Activated T-cell treated with anti-CD3 and anti-CD28 coated beads, Interleukin-2, amount 50 U/mL, for 4 hours (primary cell): Measurements from ENCODE around the gene MARF1. TPM values are rescaled to one million over a fixed set of nuclear protein-coding genes. Genes with fewer than 3 reads are reported as not detected.
"Not testable (repeated sequence)": the region's sequence is repeated elsewhere in the genome, so short reads cannot be mapped to it uniquely, and the experiment has no call there.

Experiments used
- ATAC-seq, 2 donors: fragments of 200-7000 bp; cut with Tn5 transposase; one replicate each; pipeline ENCODE4 v1.10.0; 2021
- DNase-seq: peaks from one replicate; pipeline ENCODE4 v3.0.0-alpha.2; 2020
- H3K27me3 Mint-ChIP-seq: one replicate; pipeline ENCODE4 v1.8.0; 2021; ENCODE audit warnings: low read depth, mixed read lengths
- H3K36me3 Mint-ChIP-seq: one replicate; pipeline ENCODE4 v1.8.0; 2022; ENCODE audit warnings: mixed read lengths; ENCODE audit not compliant: insufficient read depth
- H3K4me1 Mint-ChIP-seq: one replicate; pipeline ENCODE4 v1.8.0; 2021; ENCODE audit warnings: low read depth, mixed read lengths
- H3K4me3 Mint-ChIP-seq: one replicate; pipeline ENCODE4 v1.8.0; 2021; ENCODE audit warnings: mild to moderate bottlenecking, moderate library complexity, mixed read lengths
- H3K9me3 Mint-ChIP-seq: one replicate; pipeline ENCODE4 v1.8.0; 2021; ENCODE audit warnings: mixed read lengths
- total RNA-seq, 3 donors: library from RNA; stranded (reverse); gene quantifications; one replicate each; pipeline ENCODE4 v1.2.1, GENCODE V29; 2021

The MARF1 gene
- total RNA-seq, 3 donors from 2014 or later, result 24.3 to 35.0 (median 34.1) TPM

DNA sequence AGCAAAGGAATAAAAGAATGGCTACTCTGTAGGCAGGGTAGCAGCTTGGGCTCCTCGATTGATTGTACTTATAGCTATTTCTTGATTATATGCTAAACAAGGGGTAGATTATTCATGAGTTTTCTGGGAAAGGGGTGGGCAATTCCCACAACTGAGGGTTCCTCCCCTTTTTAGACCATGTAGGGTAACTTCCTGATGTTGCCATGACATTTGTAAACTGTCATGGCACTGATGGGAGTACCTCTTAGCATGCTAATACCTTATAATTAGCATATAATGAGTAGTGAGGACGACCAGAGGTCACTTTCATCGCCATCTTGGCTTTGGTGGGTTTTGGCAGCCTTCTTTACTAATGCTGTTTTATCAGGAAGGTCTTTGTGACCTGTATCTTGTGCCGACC lies 72.3 kb downstream of the MARF1 start:
- H3K4me1 Mint-ChIP-seq, result peaks cover 20% of the 10 kb centered on the region
- not testable (repeated sequence) for ATAC-seq, H3K4me3 Mint-ChIP-seq, H3K9me3 Mint-ChIP-seq, H3K36me3 Mint-ChIP-seq, H3K27me3 Mint-ChIP-seq, DNase-seq

DNA sequence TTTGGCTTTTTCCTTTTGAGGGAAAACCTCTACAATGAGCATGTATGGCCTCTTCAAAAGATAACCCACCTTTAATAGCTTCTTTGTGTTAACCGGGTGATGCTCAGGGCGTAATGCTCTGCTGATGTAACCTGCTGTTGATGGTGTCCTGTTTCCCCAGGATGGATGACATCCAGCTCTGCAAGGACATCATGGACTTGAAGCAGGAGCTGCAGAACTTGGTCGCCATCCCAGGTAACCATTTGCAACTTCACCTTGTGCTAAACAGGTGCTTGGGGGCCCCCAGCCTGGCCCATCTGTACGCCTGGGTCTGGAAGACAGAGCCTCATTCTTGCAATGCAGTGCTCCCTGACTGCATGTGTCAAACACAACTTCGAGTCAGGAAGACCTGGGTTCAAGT lies 75.1 kb downstream of the MARF1 start:
- H3K4me1 Mint-ChIP-seq, result peaks cover 12% of the 10 kb centered on the region
- H3K4me3 Mint-ChIP-seq, result no peak overlapping the region
- DNase-seq, result no peak
- H3K9me3 Mint-ChIP-seq, result peaks cover 2% of the 10 kb centered on the region
- H3K27me3 Mint-ChIP-seq, result no peaks in the 10 kb centered on the region
- H3K36me3 Mint-ChIP-seq, result no peaks in the 10 kb centered on the region
- ATAC-seq, result no peak

DNA sequence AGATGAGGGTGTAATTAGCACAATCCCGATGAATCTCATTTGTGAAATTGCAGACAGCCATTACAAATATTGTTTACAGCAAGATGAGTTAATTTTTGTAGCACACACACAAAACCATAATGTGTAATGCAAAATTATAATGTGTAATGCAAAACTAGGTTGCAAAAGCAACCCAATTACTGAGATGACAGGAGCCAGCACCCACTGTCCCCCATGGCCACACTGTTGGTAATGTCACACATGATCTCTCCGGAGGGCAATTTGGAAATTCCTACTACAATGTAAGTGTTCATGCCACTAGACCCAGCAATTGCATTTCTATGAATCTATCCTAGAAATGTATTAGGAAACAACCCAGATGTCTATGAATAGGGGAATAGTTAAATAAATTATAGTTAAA lies 76.9 kb downstream of the MARF1 start:
- ATAC-seq (no peak), DNase-seq (no peak)
- no peaks in the 10 kb centered on the region for H3K27me3 Mint-ChIP-seq
- H3K36me3 Mint-ChIP-seq, result no peaks in the 10 kb centered on the region
- no peak overlapping the region for H3K4me3 Mint-ChIP-seq
- H3K9me3 Mint-ChIP-seq, result no peaks in the 10 kb centered on the region
- peaks cover 1% of the 10 kb centered on the region for H3K4me1 Mint-ChIP-seq

DNA sequence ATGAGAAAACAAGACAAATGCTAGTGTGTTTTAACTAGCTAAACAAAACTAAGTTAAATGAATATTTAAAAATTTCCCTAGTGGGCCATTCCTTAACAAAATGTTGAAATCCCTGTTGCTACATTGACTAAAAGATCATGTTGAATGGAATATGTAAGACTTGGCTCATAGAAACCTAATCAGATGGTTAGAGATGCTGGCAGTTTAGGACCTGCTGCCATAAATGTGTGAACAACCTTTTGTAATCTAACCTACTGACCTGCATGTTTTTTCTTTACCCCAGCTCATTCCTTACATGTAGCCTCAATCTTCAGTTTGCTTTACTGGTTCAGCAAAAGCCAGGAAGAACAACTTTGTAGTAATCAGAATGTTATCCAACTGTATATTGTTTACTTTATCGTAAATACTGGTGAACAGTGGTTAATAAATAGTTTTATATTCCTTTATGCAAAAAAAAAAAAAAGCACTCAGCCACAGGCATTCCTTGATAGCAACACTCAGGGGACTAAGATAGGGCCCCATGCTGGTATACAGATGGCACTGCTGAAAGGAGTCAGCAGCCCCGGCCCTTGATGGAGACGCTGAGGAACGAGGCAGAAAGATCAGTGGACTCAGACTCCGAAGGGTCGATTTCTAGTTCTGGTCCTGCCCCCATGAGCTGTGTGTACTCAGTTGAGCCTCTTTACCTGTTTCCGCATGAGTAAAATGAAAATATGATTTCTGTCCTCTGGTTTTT lies 78.2 kb downstream of the MARF1 start:
- Mint-ChIP-seq H3K27me3 (no peaks in the 10 kb centered on the region), H3K9me3 (no peaks in the 10 kb centered on the region), H3K36me3 (no peaks in the 10 kb centered on the region), H3K4me3 (no peak overlapping the region), H3K4me1 (no peaks in the 10 kb centered on the region)
- no peak for DNase-seq
- no peak for ATAC-seq

DNA sequence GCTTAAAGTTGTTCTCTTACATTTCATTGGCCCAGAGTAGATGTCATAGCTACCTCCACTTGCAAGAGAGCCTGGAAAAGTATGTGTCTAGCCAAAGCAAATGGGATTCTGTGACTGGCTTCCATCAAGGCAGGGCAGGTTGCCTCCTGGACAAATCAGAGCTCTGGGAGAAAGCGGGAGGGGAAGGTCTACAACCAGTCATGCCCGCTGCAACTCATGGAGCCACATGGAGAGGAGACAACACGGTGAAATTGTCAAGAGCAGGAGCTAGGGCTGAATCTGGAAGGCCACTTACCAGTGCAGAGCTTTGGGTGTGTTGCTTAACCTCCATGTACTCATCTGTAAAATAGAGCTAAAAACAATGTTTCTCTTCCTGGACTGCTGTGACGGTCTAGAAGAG lies 83.8 kb downstream of the MARF1 start:
- no peak for DNase-seq
- H3K36me3 Mint-ChIP-seq, result no peaks in the 10 kb centered on the region
- no peaks in the 10 kb centered on the region for H3K27me3 Mint-ChIP-seq
- no peak overlapping the region for H3K4me3 Mint-ChIP-seq
- ATAC-seq, result no peak
- H3K4me1 Mint-ChIP-seq, result no peaks in the 10 kb centered on the region
- H3K9me3 Mint-ChIP-seq, result no peaks in the 10 kb centered on the region

DNA sequence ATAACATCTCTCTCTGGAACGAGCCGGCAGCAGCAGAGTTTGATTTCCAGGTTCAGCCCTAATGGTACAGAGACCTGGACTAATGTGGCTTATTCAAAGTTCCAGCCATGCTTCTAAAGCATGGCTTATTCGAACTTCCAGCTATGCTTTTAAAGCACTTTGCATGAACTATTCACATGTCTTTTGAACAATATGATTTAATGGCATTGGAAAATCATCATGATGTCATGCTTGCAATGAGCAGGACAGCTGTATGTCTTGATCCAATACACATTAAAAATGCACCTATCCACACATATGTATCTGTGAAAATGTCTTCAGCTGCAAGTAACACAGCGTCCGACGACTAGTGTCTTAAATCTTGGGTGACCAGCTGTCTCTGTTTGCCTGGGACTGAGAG lies 85.7 kb downstream of the MARF1 start:
- H3K27me3 Mint-ChIP-seq, result no peaks in the 10 kb centered on the region
- DNase-seq (no peak), ATAC-seq (no peak)
- H3K4me3 Mint-ChIP-seq, result no peak overlapping the region
- no peaks in the 10 kb centered on the region for H3K36me3 Mint-ChIP-seq
- peaks cover 2% of the 10 kb centered on the region for H3K4me1 Mint-ChIP-seq
- no peaks in the 10 kb centered on the region for H3K9me3 Mint-ChIP-seq

DNA sequence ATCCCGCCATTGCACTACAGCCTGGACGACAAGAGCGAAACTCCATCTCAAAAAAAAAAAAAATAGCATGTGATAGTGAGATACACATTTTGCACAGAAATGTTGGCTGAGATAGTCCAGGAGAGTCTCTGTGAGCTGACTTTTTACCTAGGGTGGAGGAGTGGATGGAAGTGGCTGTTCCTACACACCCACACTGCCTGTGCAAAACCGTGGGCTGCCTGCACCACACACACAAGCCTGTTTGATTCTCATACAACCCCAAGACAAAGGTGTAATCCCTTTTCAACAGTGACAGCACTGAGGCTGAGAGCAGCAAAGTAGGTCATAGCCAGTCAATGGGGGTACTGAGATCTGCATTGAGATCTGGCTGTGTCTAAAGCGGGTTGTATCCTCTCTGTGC lies 86.8 kb downstream of the MARF1 start:
- no peak for DNase-seq
- H3K4me1 Mint-ChIP-seq, result peaks cover 2% of the 10 kb centered on the region
- ATAC-seq, result no peak
- H3K4me3 Mint-ChIP-seq, result no peak overlapping the region
- no peaks in the 10 kb centered on the region for H3K27me3 Mint-ChIP-seq
- H3K9me3 Mint-ChIP-seq, result no peaks in the 10 kb centered on the region
- H3K36me3 Mint-ChIP-seq, result no peaks in the 10 kb centered on the region

DNA sequence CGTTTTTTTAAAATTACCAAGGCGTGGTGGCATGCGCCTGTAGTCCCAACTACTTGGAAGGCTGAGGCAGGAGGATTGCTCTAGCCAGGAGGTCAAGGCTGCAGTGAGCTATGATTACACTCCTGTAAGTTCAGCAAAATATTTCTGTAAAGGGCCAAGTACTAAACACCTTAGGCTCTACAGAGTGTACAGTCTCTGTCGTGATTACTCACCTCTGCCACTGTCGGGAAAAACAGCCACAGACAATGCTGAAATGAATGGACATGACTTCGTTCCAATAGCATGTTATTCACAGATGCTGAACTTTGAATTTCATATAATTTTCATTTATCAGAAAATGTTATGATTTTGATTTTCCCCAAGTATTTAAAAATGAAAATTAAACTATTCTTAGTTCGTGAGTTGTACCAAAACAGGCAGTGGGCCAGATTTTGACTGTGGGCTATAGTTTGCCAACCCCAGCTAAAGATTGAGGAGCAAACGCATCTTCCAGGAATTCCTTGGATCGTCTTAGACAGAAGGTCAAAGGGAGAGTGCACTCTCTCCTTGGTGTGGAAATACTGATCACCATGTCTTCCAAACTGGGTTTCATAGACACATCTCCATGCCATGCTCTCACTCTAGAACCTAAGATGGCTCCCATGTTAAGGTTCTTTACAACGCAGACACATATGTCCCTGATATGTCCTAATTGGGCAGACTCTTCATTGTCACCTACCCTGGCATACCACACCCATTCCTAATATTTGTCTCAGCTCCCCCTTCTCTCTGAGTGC lies 89.5 kb downstream of the MARF1 start:
- Mint-ChIP-seq H3K27me3 (no peaks in the 10 kb centered on the region), H3K9me3 (no peaks in the 10 kb centered on the region), H3K36me3 (no peaks in the 10 kb centered on the region), H3K4me1 (peaks cover 4% of the 10 kb centered on the region), H3K4me3 (no peak overlapping the region)
- DNase-seq, result no peak
- ATAC-seq, result peak; percentile 37 to 72

DNA sequence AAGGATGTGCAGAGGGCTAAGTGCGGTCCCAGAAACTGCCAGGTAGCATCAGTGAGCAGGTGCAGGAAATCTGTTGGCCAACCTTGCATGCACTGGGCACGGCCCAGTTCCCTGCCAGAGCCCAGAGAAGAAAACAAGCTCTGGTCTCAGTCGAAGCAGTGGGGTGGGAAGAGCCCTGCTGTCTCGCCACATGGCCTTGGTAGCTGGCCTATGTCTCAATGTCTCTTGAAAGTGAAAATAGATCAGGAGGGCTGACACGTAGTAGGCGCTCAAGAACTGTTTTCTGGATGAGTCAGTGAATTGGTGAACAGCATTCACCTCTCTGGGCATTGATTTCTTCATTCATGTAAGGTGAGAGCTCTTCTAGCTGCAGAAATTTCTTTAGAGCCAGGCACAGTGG lies 90.4 kb downstream of the MARF1 start:
- ATAC-seq, result peak; percentile 44 to 70
- H3K9me3 Mint-ChIP-seq, result no peaks in the 10 kb centered on the region

DNA sequence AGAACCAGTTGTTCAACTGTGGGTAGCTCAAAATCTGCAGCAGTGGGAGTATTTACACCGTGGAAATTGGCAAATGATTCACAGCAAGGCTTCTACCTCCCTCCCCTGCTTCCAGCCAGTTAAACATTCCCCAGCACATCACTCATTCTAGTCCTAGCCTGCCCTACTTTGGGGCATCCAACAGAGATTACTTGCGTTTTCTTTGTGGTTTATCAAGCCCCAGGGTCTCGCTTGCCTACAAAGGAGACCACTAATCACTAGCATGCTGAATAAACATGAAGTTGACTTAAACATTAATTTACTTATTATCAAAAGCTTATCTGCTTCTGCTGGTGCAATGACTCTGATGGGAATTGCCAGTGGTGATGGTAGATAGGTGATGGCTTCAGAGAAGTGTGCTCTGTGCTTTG lies 94.5 kb downstream of the MARF1 start:
- no peaks in the 10 kb centered on the region for H3K9me3 Mint-ChIP-seq
- ATAC-seq (no peak), DNase-seq (no peak)
- no peaks in the 10 kb centered on the region for H3K27me3 Mint-ChIP-seq
- no peak overlapping the region for H3K4me3 Mint-ChIP-seq
- peaks cover 2% of the 10 kb centered on the region for H3K4me1 Mint-ChIP-seq
- no peaks in the 10 kb centered on the region for H3K36me3 Mint-ChIP-seq

More for the DNA sequence above, 90.4 kb downstream of the MARF1 start:
- Mint-ChIP-seq H3K36me3 (no peaks in the 10 kb centered on the region), H3K4me1 (peaks cover 4% of the 10 kb centered on the region), H3K27me3 (no peaks in the 10 kb centered on the region), H3K4me3 (no peak overlapping the region)
- no peak for DNase-seq

DNA sequence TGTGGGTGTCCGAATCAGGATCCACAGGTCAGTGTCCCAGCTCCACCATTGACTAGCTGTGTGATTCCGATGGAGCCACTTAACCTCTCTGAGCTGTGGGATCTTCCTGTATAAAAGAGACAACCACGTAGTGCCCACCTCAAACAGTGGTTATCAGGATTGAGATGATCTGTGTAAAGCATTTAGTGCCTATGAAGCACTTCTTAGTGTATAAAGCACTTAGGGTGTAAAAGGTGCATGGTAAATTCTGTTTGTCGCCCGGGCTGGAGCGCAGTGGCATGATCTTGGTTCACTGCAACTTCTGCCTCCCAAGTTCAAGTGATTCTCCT lies 95.2 kb downstream of the MARF1 start:
- DNase-seq, result no peak
- H3K4me3 Mint-ChIP-seq, result no peak overlapping the region
- no peak for ATAC-seq
- peaks cover 2% of the 10 kb centered on the region for H3K4me1 Mint-ChIP-seq
- H3K36me3 Mint-ChIP-seq, result no peaks in the 10 kb centered on the region
- H3K27me3 Mint-ChIP-seq, result no peaks in the 10 kb centered on the region
- no peaks in the 10 kb centered on the region for H3K9me3 Mint-ChIP-seq

DNA sequence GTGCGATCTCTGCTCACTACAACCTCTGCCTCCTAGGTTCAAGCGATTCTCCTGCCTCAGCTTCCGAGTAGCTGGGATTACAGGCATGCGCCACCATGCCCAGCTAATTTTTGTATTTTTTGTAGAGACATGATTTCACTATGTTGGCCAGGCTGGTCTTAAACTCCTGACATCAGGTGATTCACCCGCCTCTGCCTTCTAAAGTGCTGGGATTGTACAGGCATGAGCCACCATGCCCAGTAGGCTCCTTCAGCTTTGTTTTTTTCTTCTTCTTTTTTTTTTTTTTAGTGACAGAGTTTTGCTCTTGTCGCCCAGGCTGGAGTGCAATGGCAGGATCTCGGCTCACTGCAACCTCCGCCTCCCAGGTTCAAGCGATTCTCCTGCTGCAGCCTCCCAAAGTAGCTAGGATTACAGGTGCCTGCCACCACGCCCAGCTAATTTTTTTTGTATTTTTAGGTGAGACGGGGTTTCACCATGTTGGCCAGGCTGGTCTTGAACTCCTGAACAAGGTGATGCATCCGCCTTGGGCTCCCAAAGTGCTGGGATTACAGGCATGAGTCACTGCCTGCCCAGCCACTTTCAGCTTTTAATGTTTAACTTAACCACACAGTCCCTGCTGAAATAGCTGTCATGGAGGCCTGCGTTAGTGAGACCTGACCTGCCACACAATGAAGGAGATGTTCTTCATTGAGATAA lies 95.7 kb downstream of the MARF1 start:
- H3K4me1 Mint-ChIP-seq, H3K4me3 Mint-ChIP-seq, H3K27me3 Mint-ChIP-seq, H3K36me3 Mint-ChIP-seq, ATAC-seq, DNase-seq, H3K9me3 Mint-ChIP-seq: not testable (repeated sequence)

DNA sequence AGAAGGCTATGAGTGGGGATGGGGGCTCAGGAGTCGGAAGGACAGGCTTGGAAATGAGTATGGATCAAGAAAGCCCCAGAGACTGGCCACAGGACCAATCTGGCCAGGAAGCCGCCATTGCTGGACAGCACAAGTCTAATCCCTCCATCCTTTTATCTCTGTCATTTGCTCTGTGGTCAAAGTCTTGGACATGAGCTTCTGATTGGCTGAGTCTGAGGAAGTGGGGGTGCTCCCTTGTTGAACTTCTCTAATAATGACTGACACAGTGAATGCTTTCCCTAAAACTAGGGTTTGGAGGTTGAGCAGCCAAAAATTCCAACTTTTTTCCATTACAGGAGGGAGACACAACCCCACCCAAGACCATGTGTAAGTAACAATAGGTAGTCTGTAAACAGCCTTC lies 97.4 kb downstream of the MARF1 start:
- no peaks in the 10 kb centered on the region for H3K9me3 Mint-ChIP-seq
- DNase-seq, result no peak
- H3K4me1 Mint-ChIP-seq, result no peaks in the 10 kb centered on the region
- H3K4me3 Mint-ChIP-seq, result no peak overlapping the region
- H3K27me3 Mint-ChIP-seq, result no peaks in the 10 kb centered on the region
- ATAC-seq, result no peak
- H3K36me3 Mint-ChIP-seq, result no peaks in the 10 kb centered on the region

DNA sequence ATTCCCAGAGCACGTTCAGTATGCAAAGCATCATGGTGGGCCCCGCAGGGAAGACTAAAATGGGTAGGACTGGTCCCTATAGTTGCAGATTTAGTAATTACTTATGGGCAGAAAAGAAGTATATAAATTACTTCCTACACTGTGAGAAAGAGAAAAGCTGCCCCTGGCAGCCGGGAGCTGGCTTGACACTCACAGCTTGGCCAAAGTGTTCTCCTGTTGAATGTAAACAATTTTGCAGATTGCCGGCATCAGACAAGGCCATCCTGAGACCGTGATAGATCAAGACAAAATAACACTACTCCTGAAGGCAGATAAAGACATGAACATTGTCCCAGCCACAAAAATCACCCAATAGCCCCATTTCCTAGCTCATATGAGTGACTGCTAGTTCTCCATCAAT lies 98.5 kb downstream of the MARF1 start:
- Mint-ChIP-seq H3K4me1 (no peaks in the 10 kb centered on the region), H3K36me3 (no peaks in the 10 kb centered on the region), H3K27me3 (no peaks in the 10 kb centered on the region), H3K9me3 (no peaks in the 10 kb centered on the region), H3K4me3 (no peak overlapping the region)
- no peak for DNase-seq
- no peak for ATAC-seq
